ENCODE measurements around the gene SRR. TPM values are rescaled to one million over a fixed set of nuclear protein-coding genes. Genes with fewer than 3 reads are reported as not detected.

The SRR gene
- total and polyA plus RNA-seq, 4 donors: 2.9 to 10.3 (median 4.3) TPM

GRCh38 chr17:2369039-2369438, 65.3 kb downstream of the SRR start (continued):
- TF ChIP-seq HNF4G (IDR thresholded peaks at IDR 0.05) (no peak), RAD21 (IDR thresholded peaks at IDR 0.05) (no peak), JUND (IDR thresholded peaks at IDR 0.05) (no peak), NR2F2 (IDR thresholded peaks at IDR 0.05) (no peak), TAF1 (conservative IDR thresholded peaks at IDR 0.05) (no peak), EGR1 (IDR thresholded peaks at IDR 0.05; ENCODE audit: low read depth in 2 of 2) (no peak)
- TF ChIP-seq, protein P1, sequence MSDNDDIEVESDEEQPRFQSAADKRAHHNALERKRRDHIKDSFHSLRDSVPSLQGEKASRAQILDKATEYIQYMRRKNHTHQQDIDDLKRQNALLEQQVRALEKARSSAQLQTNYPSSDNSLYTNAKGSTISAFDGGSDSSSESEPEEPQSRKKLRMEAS (IDR thresholded peaks at IDR 0.05): no peak
- TF ChIP-seq, protein P2, sequence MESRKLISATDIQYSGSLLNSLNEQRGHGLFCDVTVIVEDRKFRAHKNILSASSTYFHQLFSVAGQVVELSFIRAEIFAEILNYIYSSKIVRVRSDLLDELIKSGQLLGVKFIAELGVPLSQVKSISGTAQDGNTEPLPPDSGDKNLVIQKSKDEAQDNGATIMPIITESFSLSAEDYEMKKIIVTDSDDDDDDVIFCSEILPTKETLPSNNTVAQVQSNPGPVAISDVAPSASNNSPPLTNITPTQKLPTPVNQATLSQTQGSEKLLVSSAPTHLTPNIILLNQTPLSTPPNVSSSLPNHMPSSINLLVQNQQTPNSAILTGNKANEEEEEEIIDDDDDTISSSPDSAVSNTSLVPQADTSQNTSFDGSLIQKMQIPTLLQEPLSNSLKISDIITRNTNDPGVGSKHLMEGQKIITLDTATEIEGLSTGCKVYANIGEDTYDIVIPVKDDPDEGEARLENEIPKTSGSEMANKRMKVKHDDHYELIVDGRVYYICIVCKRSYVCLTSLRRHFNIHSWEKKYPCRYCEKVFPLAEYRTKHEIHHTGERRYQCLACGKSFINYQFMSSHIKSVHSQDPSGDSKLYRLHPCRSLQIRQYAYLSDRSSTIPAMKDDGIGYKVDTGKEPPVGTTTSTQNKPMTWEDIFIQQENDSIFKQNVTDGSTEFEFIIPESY (IDR thresholded peaks at IDR 0.05): no peak

DNA sequence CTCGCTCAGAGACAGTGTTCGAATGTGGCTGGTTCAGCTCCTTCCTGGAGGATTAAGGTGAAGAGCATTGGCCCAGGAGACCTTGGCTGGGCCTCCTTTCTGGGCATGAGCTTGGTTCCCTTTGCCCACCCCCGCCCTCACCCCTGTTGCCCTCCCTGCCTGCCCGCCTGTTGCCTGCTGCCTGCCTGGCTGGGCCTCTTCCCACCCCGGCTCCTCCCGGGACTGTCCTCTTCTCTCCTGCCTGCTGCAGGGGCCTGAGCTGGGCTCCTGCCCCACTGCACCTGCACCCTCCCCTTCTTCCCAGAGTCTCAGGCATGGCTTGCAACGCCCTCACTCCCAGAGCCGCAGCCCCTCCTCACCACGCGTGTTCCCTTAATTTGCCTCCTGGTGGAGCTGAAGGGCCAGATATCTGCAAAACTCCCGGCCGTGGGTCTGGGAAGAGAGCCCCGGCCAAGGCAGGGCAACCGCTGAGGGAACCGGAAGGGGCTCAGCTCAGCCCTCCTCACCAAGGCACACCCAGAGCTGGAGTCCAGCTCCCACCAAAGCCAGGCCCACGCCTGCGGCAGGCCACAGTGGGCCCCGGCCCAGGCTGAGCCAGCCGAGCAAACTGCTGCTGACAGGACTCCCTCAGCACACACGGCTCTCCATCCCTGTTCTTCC, 65.9 kb downstream of the SRR start:
- H3K36me3 ChIP-seq (ENCODE audit: control insufficient read depth in 4 of 4, insufficient read depth in 3 of 4, low read depth in 1 of 4, low read length in 3 of 4): peaks cover 2 to 15% (median 5%) of the 10 kb centered on the region in 4 donors
- H3K4me1 ChIP-seq (ENCODE audit: control insufficient read depth in 4 of 4, insufficient read depth in 4 of 4, low read length in 3 of 4): peaks cover 0 to 2% (median 0%) of the 10 kb centered on the region in 4 donors
- H3K27me3 ChIP-seq (ENCODE audit: control insufficient read depth in 4 of 4, insufficient read depth in 4 of 4, low read length in 3 of 4): no peaks in the 10 kb centered on the region
- no peak overlapping the region for H3K9ac ChIP-seq (ENCODE audit: low read depth in 1 of 2, low read length in 2 of 2)
- 82% methylated on average over 20 of the region's 20 CpGs for WGBS
- DNase-seq (ENCODE audit: low spot score): no peak
- H3K9me3 ChIP-seq (ENCODE audit: control insufficient read depth in 4 of 4, low read length in 3 of 4): no peaks in the 10 kb centered on the region
- TF ChIP-seq SP1 (IDR thresholded peaks at IDR 0.05) (no peak), YY1 (IDR thresholded peaks at IDR 0.05) (no peak), ATF3 (IDR thresholded peaks at IDR 0.05) (no peak), FOXA2 (IDR thresholded peaks at IDR 0.05) (no peak), GABPA (IDR thresholded peaks at IDR 0.05 in 1 of 2, conservative IDR thresholded peaks at IDR 0.05 in 1 of 2) (no peak), EGR1 (IDR thresholded peaks at IDR 0.05; ENCODE audit: low read depth in 2 of 2) (no peak), HNF4A (conservative IDR thresholded peaks at IDR 0.05) (no peak)
- TF ChIP-seq, protein P2 (IDR thresholded peaks at IDR 0.05): no peak
- TF ChIP-seq, protein P3, sequence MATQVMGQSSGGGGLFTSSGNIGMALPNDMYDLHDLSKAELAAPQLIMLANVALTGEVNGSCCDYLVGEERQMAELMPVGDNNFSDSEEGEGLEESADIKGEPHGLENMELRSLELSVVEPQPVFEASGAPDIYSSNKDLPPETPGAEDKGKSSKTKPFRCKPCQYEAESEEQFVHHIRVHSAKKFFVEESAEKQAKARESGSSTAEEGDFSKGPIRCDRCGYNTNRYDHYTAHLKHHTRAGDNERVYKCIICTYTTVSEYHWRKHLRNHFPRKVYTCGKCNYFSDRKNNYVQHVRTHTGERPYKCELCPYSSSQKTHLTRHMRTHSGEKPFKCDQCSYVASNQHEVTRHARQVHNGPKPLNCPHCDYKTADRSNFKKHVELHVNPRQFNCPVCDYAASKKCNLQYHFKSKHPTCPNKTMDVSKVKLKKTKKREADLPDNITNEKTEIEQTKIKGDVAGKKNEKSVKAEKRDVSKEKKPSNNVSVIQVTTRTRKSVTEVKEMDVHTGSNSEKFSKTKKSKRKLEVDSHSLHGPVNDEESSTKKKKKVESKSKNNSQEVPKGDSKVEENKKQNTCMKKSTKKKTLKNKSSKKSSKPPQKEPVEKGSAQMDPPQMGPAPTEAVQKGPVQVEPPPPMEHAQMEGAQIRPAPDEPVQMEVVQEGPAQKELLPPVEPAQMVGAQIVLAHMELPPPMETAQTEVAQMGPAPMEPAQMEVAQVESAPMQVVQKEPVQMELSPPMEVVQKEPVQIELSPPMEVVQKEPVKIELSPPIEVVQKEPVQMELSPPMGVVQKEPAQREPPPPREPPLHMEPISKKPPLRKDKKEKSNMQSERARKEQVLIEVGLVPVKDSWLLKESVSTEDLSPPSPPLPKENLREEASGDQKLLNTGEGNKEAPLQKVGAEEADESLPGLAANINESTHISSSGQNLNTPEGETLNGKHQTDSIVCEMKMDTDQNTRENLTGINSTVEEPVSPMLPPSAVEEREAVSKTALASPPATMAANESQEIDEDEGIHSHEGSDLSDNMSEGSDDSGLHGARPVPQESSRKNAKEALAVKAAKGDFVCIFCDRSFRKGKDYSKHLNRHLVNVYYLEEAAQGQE (IDR thresholded peaks at IDR 0.05): no peak
- H3K27ac ChIP-seq (ENCODE audit: low read depth in 1 of 2, low read length in 2 of 2): no peak overlapping the region
- H3K4me3 ChIP-seq (ENCODE audit: low read depth in 1 of 3, low read length in 3 of 3): no peak overlapping the region
